ENCODE data around the gene GNAO1.
A peak's percentile ranks its signal among the peaks of the same experiment; 100 is the strongest.

Gene GNAO1

DNA sequence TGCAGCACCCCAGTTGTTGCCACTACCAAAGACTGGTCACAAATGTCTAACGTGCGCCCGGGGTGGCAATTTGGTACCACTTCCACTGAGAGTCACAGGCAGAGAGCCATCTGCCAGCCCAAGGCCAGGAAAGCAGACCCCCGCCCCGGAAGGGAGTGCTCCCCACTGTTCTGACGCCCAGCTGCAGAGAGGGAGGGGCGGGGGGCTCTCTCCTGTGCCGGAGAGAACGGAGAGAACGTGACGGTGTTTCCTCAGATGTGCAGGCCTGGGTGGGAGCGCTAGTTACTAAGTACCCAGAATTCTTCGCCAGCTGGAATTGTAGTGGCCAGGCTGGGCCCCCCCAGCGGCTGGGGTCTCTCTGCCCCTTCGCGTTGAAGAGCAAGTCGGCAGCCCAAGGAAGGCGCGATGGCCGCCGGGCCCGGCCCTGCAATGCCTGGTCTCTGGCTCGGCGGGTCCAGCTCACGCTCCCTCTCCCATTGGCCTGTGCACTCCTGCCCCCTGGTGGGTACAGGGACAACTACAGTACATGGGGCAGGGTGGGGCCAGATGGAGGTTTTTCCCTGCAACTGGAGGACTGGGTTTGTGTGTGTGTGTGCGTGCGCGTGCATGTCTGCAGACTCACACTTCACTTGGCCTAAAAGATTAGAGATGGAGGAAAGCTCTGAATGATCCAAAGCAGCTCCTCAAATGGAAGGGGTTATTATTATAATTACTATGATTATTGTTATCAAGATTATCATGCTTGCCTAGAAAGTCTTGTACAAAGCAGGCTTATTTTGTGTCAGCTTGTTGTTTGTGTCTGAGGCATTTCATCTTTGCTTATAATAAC is 126.9 kb downstream of the GNAO1 start:
- DNase-seq = peak; percentile 62

DNA sequence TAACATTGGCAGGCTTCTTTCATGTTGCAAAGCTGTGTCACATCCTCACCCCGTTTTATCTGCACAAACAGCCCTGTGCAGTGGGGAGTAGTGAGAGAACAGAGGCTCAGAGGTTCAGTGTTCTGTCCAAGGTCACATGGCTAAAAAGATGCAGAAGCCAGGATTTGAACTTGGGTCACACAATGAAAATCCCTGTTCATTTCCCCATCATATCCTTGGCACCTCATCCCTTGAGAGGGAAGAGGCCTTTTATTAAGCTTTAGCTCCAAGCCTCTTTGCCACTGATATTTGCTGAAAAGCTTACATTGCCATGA is 127.5 kb downstream of the GNAO1 start:
- no peak for DNase-seq

DNA sequence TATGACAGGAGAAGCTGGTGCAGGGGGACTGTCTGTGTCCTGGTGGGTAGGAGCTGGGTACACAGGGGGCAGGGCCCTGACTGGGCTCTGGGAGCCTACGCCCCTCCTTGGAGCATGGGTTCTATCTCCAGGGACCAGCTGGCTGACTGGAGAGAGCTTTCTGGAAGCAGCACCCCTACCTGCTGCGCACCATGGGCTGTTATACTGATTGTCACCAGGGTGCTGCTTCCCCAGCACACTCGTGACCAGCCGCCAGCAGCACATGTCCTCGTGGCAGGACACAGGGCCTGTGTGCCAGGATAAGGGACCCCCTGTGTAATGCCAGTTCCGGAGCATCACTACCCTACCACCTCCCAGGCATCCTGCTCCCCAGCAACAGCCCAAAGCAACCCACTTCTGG is 128.1 kb downstream of the GNAO1 start:
- DNase-seq = no peak

DNA sequence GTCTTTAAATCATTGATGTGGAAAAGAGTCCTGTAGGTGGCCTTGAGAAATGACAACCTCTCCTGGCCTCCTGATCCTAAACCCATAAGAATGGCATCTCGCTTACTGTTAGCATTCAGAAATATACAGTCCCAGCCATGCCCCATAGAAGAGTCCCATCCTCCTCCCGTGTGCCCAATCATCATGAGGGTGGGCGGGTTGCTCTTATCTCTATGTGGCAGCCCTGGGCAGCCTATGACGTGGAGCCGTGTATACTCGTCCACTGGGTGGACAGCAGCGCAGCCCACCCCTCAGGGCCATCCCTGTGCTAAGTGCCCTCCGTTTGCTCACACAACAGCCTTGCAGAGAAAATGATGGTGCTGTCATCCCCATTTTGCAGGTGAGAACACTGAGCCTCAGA is 128.8 kb downstream of the GNAO1 start:
- no peak for DNase-seq

DNA sequence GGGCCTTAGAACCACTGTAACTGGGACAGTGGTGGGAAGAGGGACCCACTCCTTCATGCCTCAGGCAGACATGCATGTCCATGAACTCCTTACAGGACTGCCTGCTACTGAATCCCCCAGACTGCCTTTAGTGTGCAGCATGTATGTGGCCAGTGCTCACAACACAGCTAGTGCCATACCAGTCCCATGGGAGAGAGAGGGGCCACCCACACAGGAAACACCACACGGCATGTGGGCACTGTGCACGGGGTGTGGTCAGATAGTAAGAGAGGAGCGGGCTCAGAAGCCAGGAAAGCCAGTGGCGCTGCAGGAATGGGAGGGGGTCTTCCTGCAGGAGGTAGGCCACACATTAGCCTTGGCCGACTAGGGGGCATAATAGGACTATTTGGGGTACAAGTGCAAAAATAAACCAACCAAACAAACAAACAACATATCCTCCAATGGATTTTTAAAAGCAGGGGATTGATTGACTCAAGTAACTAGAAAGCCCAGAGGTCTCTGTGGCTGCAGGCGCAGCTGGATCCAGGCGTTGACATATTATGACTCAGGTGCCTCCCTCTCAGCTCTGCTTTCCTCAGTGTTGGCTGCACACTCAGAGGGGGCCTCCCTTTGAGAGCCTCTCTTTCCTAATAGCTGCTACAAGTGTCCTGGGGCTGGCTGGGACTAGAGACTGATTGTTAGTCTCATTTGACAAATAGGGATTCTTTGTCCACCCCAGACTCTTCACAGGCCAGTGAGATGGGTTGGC is 129.7 kb downstream of the GNAO1 start:
- no peak for DNase-seq

DNA sequence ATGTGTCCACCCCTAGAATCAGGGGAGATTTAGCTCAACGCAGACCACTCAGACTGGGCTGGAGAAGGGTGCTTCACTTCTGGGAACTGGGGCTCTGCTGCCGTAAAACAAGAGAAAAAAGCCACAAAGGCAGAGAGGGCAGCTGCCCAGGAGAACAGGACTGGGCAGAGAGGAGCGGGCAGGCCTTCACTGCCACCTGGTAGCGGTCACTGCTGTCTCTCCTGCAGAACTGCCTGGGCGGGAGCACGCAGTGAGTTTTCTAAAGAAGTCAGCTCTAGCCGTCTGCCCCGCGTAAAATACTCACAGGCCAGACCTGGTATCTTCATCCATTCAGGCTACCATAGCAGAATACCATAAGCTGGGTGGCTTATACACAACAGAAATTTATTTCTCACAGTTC is 130.3 kb downstream of the GNAO1 start:
- DNase-seq = no peak

DNA sequence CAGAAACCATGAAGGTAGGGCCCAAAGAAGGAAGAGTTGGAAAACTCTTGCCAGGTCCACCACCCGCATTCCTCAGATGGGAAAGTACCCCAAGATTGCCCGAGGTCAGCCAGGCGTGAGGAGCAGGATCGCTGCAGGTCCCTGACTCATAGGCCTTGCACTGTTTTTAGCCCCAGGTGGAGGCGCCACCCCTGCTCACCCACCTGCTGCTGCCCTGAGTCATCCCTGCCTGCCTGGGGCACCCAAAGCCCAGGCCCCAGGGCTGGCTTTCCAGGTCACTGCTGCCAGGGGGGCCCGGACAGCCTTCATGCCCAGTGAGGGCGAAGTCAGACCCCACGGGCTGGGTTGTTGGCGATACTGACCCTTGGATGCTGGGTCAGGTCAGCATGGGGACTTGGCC is 133.1 kb downstream of the GNAO1 start:
- DNase-seq = no peak

DNA sequence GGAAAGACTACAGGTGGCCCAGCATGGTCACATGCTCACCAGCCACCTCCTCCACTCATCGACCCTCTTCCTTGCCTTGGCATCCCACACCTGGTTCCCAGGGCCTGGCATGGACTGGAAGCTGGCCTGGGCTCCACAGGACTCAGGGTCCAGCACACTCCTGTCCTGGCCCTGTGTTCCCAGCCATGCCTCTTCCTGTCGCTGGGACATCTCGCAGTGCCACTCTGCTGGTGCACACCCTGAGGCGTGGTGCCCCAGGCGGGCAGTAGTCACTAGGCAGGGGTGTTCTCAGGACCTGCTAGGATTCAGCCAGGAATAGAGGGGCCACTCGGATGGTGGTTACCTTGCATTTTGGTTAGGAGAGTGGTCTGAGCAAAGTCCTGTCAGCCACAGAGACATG is 134.7 kb downstream of the GNAO1 start:
- no peak for DNase-seq

DNA sequence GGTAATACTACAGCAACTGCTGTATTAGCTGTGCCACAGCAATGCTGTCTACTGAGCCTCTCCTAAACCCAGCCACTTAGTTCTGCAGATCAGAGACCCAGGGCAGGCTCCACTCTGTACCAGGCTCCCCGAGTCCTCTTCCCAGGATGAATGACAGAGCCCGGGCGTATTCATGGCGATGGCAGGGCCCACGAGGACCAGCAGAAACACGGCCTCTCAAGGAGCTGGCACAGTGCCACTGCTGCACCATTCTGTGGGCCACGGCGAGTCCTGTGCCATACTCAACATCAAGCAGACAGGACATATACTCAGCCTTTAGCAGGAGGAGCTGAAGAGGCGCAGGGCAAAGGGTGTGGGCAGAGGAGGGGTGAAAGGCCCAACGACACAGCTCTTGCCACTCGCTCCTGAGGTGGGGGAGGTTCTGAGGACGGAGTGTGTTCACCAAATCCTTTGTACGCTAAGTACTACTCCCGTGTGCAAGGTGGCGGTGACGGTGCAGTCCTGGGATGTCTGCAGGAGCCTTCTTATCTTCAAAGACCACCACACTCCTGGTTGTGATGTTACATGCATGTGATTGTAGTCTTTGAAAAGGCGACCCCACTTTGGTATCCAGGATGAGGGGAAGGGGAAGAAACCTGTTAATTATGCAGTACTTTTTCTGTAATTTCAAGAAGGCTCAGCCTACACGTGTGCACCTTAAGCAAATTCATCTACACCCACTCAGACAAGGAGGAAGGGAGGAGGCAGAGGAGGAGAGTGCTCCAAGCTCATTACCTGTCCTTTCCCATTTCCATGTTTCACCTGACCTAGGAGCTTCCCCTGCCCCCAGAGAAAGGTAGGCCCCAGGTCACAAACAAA is 136.0 kb downstream of the GNAO1 start:
- no peak for DNase-seq

DNA sequence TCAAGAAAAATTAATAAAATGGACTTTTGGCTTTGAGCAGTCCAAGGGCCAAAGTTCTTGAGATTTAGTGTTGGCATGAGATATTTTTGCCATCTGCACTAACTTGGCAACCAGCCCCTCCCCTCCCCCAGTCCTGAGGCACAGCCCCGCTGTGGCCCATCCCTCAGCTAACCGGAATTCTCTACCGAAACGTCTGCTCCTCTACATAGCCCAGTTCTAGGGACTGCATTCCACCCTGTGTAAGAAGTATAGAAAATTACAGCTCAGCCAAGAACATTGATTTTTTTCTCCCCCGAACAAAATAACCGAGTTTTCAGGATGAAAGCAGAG is 136.6 kb downstream of the GNAO1 start:
- no peak for DNase-seq

DNA sequence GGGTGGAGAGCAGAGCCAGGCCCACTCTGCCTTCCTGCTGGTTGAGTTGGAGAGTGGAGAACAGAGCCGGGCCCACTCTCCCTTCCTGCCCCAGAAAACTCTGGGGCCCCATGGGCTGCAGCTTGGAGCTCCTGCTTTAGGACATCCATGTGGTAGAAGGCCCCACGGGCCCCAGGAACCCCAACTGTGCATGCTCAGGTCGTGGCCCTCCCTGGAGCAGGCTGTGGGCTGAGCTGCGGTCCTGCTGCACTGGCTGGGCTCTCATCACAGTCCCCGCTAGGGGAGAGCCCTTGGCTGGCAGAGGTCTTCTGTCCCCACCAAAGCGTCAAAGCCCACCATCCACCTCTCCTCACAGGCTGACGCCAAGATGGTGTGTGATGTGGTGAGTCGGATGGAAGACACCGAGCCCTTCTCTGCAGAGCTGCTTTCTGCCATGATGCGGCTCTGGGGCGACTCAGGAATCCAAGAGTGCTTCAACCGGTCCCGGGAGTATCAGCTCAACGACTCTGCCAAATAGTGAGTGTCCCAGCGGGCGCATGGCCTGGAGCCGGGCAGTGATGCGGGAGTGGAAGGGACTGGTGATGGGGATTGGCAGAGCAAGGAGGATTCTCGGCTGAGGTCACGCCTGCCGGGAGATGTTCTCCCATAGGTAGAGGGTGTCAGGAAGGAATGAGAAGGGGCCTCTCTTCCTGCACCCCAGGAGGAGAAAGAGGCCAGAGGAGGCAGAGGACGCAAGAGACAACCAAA is 137.2 kb downstream of the GNAO1 start:
- no peak for DNase-seq

DNA sequence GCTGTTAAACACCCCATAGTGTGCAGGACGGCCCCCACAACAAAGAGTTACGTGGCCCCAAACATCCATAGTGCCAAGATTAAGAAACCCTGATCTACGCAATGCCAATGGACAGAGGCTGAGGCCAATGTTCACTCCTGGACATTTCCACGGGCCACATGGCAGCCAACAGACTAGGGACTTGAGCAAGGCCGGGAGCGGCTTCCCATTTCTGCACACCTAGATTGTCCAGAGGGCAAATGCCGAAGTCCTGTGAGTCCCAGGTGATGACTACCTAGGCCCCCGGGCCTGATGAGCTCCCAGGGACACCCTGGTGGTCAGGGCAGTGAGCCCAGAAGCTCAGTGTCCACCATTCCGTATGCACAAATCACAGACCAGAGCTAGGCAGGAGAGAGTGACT is 138.6 kb downstream of the GNAO1 start:
- DNase-seq = no peak

DNA sequence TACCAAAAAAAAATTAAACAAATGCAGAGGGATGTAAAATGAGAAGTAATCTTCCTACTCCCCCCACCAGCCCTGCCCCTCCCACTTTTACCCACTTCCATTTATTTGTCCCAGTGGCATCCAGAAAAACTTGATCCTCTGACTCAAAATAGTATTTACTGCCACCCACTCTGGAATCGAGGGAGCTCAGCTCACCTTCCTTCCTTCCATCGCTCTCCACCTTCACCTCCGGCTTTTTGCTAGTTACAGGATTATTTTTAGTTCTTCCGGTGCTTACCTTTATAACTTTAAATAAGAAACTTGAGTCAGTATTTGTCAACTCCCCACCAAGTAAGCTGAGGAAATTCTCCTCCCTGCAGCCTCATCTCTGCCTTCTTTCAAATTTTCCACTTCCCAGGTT is 139.2 kb downstream of the GNAO1 start:
- no peak for DNase-seq

DNA sequence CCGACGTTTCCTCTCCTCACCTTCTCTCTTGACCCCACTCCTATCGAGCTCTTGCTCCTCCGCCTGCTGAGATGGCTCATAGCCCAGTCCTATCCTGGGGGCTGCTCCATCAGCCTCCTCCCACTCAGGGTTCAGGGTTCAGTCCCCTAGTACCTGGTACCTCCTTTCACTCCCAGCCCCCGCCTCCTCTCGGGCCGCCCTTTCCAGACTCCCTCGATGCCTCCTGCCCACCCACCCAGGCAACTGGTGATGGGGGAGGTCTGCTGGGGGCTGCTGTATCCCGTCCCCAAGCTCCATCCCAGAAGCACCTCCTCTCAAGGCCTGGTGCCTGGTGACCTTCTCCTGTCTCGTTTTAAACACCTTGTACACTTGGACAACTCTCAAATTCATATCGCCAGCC is 140.1 kb downstream of the GNAO1 start:
- DNase-seq = no peak

DNA sequence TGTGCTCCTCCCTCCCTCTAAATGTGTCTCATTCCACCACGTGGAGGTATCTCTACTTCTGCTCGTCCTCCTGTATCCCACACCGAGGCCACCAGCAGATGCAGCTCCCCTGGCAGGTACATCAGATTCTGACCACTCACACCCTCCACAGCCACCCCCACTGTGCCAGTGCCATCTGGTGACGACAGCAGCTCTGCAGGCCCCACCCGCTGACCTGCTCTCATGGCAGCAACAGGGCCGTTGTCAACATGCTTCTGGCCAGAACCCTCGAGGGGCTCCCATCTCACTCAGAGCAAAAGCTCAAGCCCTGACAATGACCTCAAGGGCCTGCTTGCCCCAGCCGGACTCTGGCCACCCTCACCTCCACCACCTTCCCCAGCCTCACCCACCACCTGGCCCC is 140.6 kb downstream of the GNAO1 start:
- DNase-seq = no peak

DNA sequence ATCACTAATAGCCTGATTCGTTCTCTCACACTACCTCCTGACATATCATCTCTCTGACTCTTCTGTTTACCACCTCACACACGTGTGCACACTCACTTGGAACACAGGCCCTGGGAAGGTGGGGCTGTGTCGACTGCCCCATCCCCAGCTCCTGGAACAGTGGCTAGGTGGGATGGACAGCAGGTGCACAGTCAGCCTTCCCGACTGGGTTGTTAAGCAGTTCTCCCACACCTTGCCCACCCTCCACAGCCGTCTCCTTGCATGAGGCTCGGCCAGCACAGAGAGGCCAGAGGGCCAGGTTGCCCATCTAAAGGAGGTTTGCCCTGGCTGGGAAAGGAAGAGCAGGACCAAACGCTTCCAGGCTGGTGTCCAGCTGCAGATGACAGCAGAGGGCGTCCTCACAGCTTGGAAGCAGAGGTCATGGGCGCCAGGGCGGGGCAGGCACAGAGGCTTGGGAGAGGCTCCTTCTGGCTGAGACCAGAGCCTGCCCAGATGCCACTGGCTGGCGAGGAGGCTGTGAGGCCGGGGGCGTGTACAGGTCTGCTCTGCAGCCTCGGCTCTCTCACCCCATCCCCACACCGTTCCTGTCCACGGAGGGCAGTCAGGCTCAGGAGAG is 141.3 kb downstream of the GNAO1 start:
- no peak for DNase-seq

DNA sequence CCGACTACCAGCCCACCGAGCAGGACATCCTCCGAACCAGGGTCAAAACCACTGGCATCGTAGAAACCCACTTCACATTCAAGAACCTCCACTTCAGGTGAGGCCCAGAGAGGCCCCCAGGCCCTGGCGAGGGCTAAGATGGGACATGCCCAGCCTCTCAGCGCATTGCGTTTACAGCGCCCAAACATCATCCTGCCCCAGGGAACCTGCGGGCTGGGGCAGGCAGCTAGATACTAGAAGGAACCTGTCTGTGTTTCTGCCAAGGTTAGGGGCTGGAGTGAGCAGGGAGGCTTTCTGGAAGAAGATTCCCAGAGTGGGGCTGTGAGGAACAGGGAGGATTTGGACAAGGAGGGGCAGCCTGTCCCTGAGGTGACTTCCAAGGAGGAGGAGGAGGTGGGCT is 143.5 kb downstream of the GNAO1 start:
- DNase-seq = no peak

DNA sequence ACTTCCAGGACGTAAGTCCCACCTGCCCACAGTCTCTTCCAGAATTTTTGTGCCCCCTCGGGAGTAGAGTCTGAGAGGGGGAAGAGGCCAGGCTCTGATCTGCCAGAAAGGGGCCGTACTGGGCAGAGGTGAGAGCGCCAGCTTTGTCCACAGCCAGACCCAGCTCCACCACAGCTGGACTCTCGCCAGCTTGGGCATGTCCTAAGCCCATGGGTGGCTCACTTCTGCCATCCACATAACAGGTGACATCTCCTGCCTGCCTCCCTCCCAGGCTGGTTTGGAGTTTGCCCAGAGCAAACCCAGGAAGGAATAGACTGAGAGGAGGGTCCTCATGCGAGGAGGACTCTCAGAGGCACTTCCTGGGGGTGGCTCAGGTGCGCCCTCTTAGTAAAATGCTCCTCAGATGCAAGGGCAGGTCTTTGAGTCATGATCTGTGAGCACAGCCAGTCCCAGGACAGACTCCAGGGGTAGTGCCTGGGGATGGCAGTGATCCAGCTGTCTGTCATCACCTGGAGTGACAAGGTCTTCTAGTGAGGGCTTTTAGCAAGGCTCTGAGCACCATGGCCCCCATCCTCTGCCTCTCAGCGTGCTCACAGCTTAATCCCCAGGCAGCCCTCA is 144.9 kb downstream of the GNAO1 start:
- DNase-seq = no peak

DNA sequence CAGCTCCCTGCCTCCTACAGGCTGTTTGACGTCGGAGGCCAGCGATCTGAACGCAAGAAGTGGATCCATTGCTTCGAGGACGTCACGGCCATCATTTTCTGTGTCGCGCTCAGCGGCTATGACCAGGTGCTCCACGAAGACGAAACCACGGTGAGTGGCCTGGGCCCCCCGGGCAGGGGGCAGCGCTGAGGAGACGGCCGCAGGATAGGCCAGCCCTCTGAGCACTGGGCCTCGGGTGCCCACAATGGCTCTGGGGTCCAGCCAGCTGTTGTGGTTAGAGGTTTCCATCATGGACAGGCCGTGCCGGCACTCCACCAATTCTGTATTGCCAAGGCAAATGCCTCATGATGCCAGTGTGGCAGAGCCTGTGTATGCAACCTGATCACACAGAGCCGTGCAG is 145.4 kb downstream of the GNAO1 start:
- no peak for DNase-seq

DNA sequence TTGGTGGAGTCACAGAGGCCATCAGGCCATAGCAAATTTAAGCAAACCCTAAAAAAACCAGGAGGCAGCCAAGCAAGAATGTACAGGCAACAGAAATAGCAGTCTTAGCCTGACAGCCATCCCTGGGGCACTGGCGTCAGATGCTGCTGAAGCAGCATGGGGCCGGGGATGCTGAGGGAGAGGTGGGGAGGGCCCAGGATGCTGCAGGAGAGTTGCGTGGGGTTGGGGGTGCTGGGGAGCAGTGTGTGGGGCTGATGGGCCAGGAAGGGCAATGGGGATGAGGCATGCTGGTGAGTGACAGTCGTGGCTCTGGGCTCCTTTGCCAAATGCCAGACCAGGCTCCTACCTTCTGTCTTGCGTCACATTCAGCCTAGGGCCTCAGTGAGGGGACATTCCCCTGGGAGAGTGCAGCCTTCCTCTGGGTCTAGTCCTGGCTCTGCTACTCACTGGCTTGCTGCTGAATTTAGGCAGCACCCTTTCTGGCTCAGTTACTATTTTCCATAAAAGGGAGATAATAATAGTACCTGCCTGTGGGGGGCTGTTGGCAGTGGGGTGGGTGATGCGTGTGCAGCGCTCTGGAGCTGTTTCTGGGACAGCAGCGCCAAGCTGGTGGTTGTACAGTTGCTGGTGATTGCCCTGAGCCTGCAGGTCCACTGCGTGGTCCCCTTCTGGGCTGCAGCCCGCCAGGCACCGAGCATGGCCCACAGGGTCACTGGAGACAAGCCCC is 146.0 kb downstream of the GNAO1 start:
- no peak for DNase-seq

DNA sequence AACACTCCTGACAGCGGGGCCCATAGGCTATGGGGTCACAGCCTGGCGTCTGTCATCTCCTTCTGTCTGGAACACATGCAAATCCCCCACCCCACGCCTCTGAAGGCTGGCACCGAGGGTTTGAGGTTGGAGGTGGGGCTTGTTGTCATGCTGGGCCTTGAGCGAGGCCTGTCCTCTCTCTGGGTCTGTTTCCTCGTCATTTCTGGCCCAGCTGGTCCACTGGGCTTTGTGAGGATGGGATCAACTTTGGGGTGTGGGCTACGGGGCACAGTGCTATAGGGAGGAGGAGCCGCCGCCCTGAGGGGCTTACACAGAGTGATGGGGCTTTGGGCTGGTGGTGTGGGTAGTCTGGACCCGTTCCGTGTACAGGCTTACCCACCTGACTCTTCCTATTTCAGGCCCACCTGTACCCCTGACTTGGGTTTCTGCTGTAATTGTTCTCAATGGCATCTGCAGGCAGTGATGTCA is 146.6 kb downstream of the GNAO1 start:
- DNase-seq = no peak
